GM21526 (cell line): ENCODE measurements around the gene TMEM250.
"Not testable (repeated sequence)": the region's sequence is repeated elsewhere in the genome, so short reads cannot be mapped to it uniquely, and the experiment has no call there.

Experiments
- ATAC-seq: cut with Tn5 transposase; IDR thresholded peaks from one replicate; pipeline ENCODE4 v1.9.1; 2021; ENCODE audit warnings: moderate library complexity; ENCODE audit not compliant: unreplicated experiment, low FRiP score

Gene TMEM250

GRCh38 chr9:136118320-136119060 lies at the start of gene TMEM250:
TMEM250 (minus strand) TSS chr9:136118875; CDS start chr9:136116900, 1,975 bp downstream.
- ATAC-seq, result peak; percentile 69

GRCh38 chr9:136163248-136163850 lies 44.7 kb upstream of the TMEM250 start:
- ATAC-seq, result no peak

- no peak for ATAC-seq
These were observed 42.4 kb upstream of the TMEM250 start for GRCh38 chr9:136160995-136161610.

- ATAC-seq, result no peak
These were observed 41.7 kb upstream of the TMEM250 start for GRCh38 chr9:136160381-136160841.

- ATAC-seq, result no peak
These were observed 41.2 kb upstream of the TMEM250 start for GRCh38 chr9:136159851-136160250.

GRCh38 chr9:136157477-136158265 lies 39.0 kb upstream of the TMEM250 start:
- no peak for ATAC-seq

- ATAC-seq, result no peak
These were observed 37.8 kb upstream of the TMEM250 start for GRCh38 chr9:136156209-136157120.

- no peak for ATAC-seq
These were observed 36.9 kb upstream of the TMEM250 start for GRCh38 chr9:136155576-136155975.

- no peak for ATAC-seq
These were observed 36.3 kb upstream of the TMEM250 start for GRCh38 chr9:136154943-136155342.

GRCh38 chr9:136153381-136154065 lies 34.8 kb upstream of the TMEM250 start:
- ATAC-seq, result no peak

- no peak for ATAC-seq
These were observed 34.3 kb upstream of the TMEM250 start for GRCh38 chr9:136152931-136153330.

- ATAC-seq, result no peak
These were observed 33.8 kb upstream of the TMEM250 start for GRCh38 chr9:136152543-136152866.

- ATAC-seq, result no peak
These were observed 33.3 kb upstream of the TMEM250 start for GRCh38 chr9:136151848-136152542.

GRCh38 chr9:136151214-136151804 lies 32.6 kb upstream of the TMEM250 start:
- ATAC-seq, result no peak

GRCh38 chr9:136150664-136151213 lies 32.1 kb upstream of the TMEM250 start:
- not testable (repeated sequence) for ATAC-seq

GRCh38 chr9:136149853-136150252 lies 31.2 kb upstream of the TMEM250 start:
- ATAC-seq, result no peak

- no peak for ATAC-seq
These were observed 30.7 kb upstream of the TMEM250 start for GRCh38 chr9:136149337-136149736.

GRCh38 chr9:136148766-136149165 lies 30.1 kb upstream of the TMEM250 start:
- no peak for ATAC-seq
